HUES6 (cell line): ENCODE results near the gene OR1F1.
"Not testable (repeated sequence)": the region's sequence is repeated elsewhere in the genome, so short reads cannot be mapped to it uniquely, and the experiment has no call there.

Experiments used
- H3K27ac ChIP-seq: 2 replicates; pipeline ENCODE4 v1.7.0; 2013; ENCODE audit warnings: low read depth, mild to moderate bottlenecking, low read length, inconsistent platforms
- H3K27me3 ChIP-seq: 2 replicates; pipeline ENCODE4 v1.6.1; 2013; ENCODE audit warnings: low read length; ENCODE audit not compliant: control insufficient read depth, insufficient read depth
- H3K36me3 ChIP-seq: 2 replicates; pipeline ENCODE4 v1.6.1; 2013; ENCODE audit warnings: low read length; ENCODE audit not compliant: control insufficient read depth, insufficient read depth
- H3K4me1 ChIP-seq: 2 replicates; pipeline ENCODE4 v1.6.1; 2013; ENCODE audit warnings: low read length; ENCODE audit not compliant: control insufficient read depth, insufficient read depth
- H3K4me3 ChIP-seq: 2 replicates; pipeline ENCODE4 v1.5.1; 2013; ENCODE audit warnings: low read depth, low read length
- H3K9ac ChIP-seq: one replicate; pipeline ENCODE4 v1.6.1; 2013; ENCODE audit warnings: mild to moderate bottlenecking, low read length
- H3K9me3 ChIP-seq: 2 replicates; pipeline ENCODE4 v1.6.1; 2013; ENCODE audit warnings: low read depth, low read length; ENCODE audit not compliant: control insufficient read depth, insufficient read depth

The OR1F1 gene

GRCh38 chr16:3179651-3180050 is 8.4 kb upstream of the OR1F1 start:
- no peaks in the 10 kb centered on the region for H3K9me3 ChIP-seq

GRCh38 chr16:3180445-3180878 is 7.5 kb upstream of the OR1F1 start:
- H3K9me3 ChIP-seq: no peaks in the 10 kb centered on the region
- no peak overlapping the region for H3K9ac ChIP-seq
- peaks cover 3% of the 10 kb centered on the region; the same call in 1 of the 2 replicates for H3K4me1 ChIP-seq
- H3K27ac ChIP-seq: no peak overlapping the region
- H3K36me3 ChIP-seq: no peaks in the 10 kb centered on the region
- peaks cover 45% of the 10 kb centered on the region for H3K27me3 ChIP-seq
- peak overlapping the region; percentile 79 for H3K4me3 ChIP-seq

More at GRCh38 chr16:3179651-3180050, 8.4 kb upstream of the OR1F1 start:
- H3K27me3 ChIP-seq: peaks cover 47% of the 10 kb centered on the region
- no peak overlapping the region for H3K4me3 ChIP-seq
- H3K4me1 ChIP-seq: peaks cover 3% of the 10 kb centered on the region; the same call in 1 of the 2 replicates
- H3K9ac ChIP-seq: no peak overlapping the region
- no peak overlapping the region for H3K27ac ChIP-seq
- H3K36me3 ChIP-seq: no peaks in the 10 kb centered on the region

DNA sequence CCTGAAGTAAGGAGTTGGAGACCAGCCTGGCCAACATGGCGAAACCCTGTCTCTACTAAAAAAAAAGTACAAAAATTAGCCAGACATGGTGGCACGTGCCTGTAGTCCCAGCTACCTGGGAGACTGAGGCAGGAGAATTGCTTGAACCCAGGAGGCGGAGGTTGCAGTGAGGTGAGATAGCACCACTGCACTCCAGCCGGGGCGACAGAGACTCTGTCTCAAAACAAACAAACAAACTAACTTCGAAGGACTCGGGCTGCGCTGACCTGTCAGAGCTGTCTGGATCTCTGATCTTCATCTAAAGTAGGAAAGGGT is 5.8 kb upstream of the OR1F1 start:
- not testable (repeated sequence) for H3K9ac ChIP-seq, H3K27ac ChIP-seq, H3K9me3 ChIP-seq, H3K36me3 ChIP-seq, H3K4me1 ChIP-seq
- peak overlapping the region; percentile 84 for H3K4me3 ChIP-seq
- H3K27me3 ChIP-seq: peaks cover 45% of the 10 kb centered on the region

GRCh38 chr16:3182608-3183444 is 5.2 kb upstream of the OR1F1 start:
- Histone ChIP-seq H3K4me1 (peaks cover 6% of the 10 kb centered on the region; the same call in 1 of the 2 replicates), H3K36me3 (no peaks in the 10 kb centered on the region), H3K9me3 (no peaks in the 10 kb centered on the region), H3K4me3 (peak overlapping the region; percentile 84), H3K9ac (peak overlapping the region; percentile 39), H3K27me3 (peaks cover 45% of the 10 kb centered on the region), H3K27ac (no peak overlapping the region)

- H3K9ac ChIP-seq: peak overlapping the region; percentile 39
- H3K4me1 ChIP-seq: peaks cover 6% of the 10 kb centered on the region; the same call in 1 of the 2 replicates
- H3K27ac ChIP-seq: no peak overlapping the region
- no peaks in the 10 kb centered on the region for H3K9me3 ChIP-seq
- peaks cover 45% of the 10 kb centered on the region for H3K27me3 ChIP-seq
- H3K4me3 ChIP-seq: peak overlapping the region; percentile 84
- no peaks in the 10 kb centered on the region for H3K36me3 ChIP-seq
Observed at GRCh38 chr16:3183445-3184139, 4.4 kb upstream of the OR1F1 start.

DNA sequence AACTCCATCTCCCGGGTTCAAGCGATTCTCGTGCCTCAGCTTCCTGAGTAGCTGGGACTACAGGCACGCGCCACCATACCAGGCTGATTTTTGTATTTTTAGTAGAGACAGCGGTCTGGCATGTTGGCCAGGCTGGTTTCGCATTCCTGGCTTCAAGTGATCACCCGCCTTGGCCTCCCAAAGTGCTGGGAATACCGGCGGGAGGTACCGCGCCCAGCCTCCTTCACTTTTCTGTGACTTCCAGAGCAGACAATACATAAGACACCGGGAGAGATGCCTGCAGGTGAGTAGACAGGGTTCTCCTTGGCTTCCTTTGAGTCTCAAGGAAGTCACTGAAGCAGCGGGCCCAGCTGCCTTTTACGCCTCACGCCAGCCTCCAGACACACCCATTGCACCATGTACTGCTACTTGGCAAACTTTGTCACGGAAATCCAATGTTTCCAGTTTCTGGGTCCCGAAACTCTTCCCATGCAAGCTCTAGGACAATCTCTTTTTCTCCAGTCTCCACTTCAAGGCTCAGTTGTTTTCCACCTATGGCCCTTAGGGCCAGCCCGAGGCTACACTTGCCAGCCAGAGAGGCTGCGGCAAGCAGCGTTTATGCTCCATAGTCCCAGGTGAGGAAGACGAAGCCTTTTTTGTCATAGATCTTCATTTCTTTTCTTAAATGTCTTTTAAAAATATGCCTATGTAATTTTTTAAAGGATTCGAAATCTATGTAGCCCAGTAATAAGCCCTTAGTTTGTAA is 886 bp upstream of the OR1F1 start:
- no peak overlapping the region for H3K9ac ChIP-seq
- H3K27ac ChIP-seq: no peak overlapping the region
- peaks cover 37% of the 10 kb centered on the region for H3K27me3 ChIP-seq
- 0 out of 2 replicates have a peak, but pooled peaks cover 3% of the 10 kb centered on the region for H3K4me1 ChIP-seq
- no peaks in the 10 kb centered on the region for H3K9me3 ChIP-seq
- H3K4me3 ChIP-seq: peak overlapping the region; percentile 95
- no peaks in the 10 kb centered on the region for H3K36me3 ChIP-seq

DNA sequence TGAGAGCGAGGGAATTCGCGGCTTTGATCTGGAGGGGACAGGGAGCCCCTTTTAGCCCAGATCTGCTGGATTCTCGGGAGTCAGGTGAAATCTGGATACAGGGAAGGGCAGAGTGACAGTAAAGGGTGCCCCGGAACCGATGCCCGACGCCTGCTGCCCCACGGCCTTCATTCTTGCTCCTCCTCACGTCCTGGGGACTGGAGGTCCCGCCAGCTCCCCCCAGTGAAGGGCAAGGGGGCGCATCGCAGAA is 596 bp downstream of the OR1F1 start:
- Histone ChIP-seq H3K27me3 (peaks cover 35% of the 10 kb centered on the region), H3K27ac (no peak overlapping the region), H3K36me3 (no peaks in the 10 kb centered on the region), H3K4me1 (0 out of 2 replicates have a peak, but pooled peaks cover 3% of the 10 kb centered on the region), H3K9me3 (no peaks in the 10 kb centered on the region), H3K4me3 (peak overlapping the region; percentile 95), H3K9ac (peak overlapping the region; percentile 52)

- Histone ChIP-seq H3K9me3 (no peaks in the 10 kb centered on the region), H3K4me3 (peak overlapping the region; percentile 95), H3K27me3 (peaks cover 37% of the 10 kb centered on the region), H3K27ac (no peak overlapping the region), H3K36me3 (no peaks in the 10 kb centered on the region), H3K4me1 (0 out of 2 replicates have a peak, but pooled peaks cover 3% of the 10 kb centered on the region), H3K9ac (peak overlapping the region; percentile 52)
Observed at GRCh38 chr16:3188925-3189825, 1.2 kb downstream of the OR1F1 start.

DNA sequence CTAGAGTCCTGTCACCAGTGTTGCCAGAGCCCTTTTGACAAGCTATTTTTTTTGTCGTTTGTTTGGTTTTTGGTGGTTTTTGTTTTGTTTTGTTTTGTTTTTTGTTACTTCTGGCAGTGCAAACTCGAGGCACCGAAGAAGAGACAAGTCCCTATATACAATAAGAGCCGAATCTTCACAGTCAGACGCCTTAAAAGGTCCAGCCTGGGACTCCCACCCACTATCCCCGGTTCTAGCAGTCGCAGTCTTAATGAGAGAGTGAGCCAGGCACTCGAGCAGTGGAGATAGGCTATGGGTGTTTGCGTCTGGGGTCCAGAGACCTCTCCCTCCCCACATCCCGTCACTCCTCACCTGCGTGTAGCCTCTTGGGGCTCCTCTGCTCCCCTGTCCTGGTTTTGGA is 1.9 kb downstream of the OR1F1 start:
- Histone ChIP-seq H3K9me3 (no peaks in the 10 kb centered on the region), H3K36me3 (no peaks in the 10 kb centered on the region), H3K27ac (no peak overlapping the region), H3K4me3 (peak overlapping the region; percentile 95), H3K9ac (no peak overlapping the region), H3K4me1 (0 out of 2 replicates have a peak, but pooled peaks cover 3% of the 10 kb centered on the region), H3K27me3 (peaks cover 41% of the 10 kb centered on the region)

DNA sequence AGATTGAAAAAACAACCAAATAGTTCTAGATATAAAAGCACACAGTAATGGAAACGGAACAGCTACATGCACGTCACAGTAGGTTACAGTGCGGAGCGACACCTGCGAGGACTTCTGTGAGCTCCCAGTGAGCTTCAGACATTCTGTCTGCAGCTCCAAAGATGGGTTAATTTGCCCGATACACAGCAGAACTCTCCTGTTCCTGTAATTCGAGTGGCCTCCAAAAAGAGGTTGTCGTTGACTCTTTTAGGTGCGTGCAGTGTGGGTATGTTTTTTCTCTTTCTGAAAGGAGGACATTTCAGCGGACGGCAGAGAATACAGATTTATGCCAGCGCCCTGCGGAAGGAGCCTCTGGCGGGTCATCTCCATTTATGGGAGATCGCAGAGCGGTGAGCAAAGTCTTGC is 2.9 kb downstream of the OR1F1 start:
- H3K36me3 ChIP-seq: no peaks in the 10 kb centered on the region
- H3K27me3 ChIP-seq: peaks cover 46% of the 10 kb centered on the region
- no peak overlapping the region for H3K27ac ChIP-seq
- 0 out of 2 replicates have a peak, but pooled peaks cover 3% of the 10 kb centered on the region for H3K4me1 ChIP-seq
- H3K9me3 ChIP-seq: no peaks in the 10 kb centered on the region
- peak overlapping the region; percentile 95 for H3K4me3 ChIP-seq
- no peak overlapping the region for H3K9ac ChIP-seq
